GM18861 (cell line): ENCODE data around the gene RALGAPA2.
"Not testable (repeated sequence)": the region's sequence is repeated elsewhere in the genome, so short reads cannot be mapped to it uniquely, and the experiment has no call there.

Source experiments
- ATAC-seq: cut with Tn5 transposase; IDR thresholded peaks from one replicate; pipeline ENCODE4 v1.9.1; 2021; ENCODE audit not compliant: unreplicated experiment

The RALGAPA2 gene

DNA sequence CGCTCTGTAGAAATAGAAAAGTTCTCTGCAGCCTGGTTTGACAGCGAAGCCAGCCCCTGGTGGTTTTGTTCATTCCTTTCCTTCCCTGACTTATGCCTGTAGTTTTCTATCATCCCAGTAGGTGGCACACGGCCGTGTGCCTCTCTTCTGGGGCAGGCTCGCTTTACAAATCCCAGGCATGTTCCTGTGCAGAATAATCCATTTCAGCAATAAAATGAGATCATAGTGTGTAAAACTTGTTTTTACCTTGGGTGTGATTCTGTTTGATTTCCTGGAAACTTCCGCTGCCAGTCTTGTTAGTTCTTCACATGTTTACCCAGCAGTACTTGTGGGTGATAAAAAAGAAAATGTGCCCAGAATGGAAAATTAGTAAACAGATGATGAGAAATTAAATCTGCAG lies 352.0 kb downstream of the RALGAPA2 start:
- ATAC-seq, result peak; percentile 49

DNA sequence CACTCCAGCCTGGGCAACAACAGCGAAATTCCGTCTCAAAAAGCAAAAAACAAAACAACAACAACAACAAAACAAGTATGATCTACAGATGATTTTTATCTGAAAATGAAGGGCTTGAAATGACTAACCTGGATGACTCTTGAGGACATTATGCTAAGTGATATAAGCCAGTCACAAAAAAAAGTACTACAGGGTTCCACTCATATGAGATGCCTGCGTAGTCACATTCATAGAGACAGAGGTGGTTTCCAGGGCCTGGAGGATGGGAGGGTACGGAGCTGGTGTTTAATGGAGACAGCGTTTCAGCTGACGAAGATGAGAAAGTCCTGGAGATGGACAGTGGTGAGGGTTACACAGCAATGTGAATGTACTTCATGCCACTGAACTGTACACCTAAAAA lies 352.8 kb downstream of the RALGAPA2 start:
- ATAC-seq, result no peak

GRCh38 chr20:20358801-20359200 lies 353.6 kb downstream of the RALGAPA2 start:
- no peak for ATAC-seq

- not testable (repeated sequence) for ATAC-seq
These were observed 356.9 kb downstream of the RALGAPA2 start for GRCh38 chr20:20355503-20355902.

- ATAC-seq, result no peak
These were observed 358.9 kb downstream of the RALGAPA2 start for GRCh38 chr20:20353576-20353975.

DNA sequence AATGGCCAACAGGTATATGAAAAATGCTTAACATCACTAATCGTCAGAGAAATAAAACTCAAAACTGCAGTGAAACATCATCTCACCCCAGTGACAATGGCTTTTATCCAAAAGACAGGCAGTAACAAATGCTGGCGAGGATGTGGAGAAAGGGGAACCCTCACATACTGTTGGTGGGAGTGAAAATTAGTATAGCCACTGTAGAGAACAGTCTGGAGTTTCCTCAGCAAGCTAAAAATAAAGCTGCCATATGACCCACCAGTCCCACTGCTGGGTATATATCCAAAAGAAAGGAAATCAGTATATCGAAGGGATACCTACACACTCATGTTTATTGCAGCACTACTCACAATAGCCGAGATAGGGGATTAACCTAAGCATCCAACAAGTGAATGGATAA lies 368.0 kb downstream of the RALGAPA2 start:
- ATAC-seq, result no peak

GRCh38 chr20:20343932-20344331 lies 368.5 kb downstream of the RALGAPA2 start:
- no peak for ATAC-seq
